IPS-18c (cell line): ENCODE measurements around the gene FADS2.
A peak's percentile ranks its signal among the peaks of the same experiment; 100 is the strongest.

Experiments used
- H3K4me3 ChIP-seq: 2 replicates; pipeline ENCODE4 v1.7.0; 2013; ENCODE audit warnings: low read depth, mild to moderate bottlenecking, low read length, moderate library complexity; ENCODE audit not compliant: insufficient read depth
- H3K9me3 ChIP-seq: one replicate; pipeline ENCODE4 v1.6.1; 2013; ENCODE audit warnings: mild to moderate bottlenecking, low read length, moderate library complexity; ENCODE audit not compliant: control insufficient read depth, insufficient read depth

Gene FADS2

DNA sequence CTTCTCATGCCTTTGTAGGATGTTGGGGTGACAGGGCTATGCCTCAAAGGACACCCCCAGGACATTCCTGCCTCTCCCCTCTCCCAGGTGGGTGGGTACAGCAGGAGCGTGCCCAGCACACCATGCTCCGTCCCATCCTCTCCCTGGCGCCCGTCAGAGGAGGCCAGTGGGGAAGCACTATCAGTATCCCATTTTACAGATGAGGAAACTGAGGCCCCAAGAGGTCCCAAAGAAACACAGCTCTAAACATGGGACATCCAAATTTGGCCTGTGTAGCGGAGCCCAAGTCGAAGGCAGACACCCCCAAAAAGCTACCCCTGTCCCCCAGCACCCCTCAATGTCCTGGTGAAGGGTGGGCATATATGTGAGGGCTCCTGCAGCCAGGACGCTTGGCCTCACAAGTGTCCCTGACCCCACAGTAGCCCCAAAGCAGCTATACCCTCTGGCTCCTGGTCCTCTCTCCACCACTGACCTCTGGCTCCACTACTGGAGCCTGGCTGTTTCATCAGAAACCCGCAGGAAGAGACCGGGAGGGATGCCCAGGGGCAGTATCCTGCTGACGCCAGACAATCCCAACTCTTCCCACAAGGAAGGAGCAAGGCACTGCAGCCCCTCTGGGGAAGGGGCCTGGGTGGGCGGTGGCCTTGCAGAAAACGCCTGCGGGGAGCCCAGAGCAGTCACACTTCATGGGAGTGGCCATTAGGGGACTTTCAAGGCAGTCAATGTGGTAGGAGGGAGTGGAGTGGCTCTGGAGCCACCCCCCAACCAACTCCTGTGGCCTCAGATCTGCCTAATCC is 57.9 kb downstream of the FADS2 start:
- no peaks in the 10 kb centered on the region for H3K9me3 ChIP-seq
- no peak overlapping the region for H3K4me3 ChIP-seq

- no peaks in the 10 kb centered on the region for H3K9me3 ChIP-seq
These were observed 58.5 kb downstream of the FADS2 start for GRCh38 chr11:61886643-61887042.

DNA sequence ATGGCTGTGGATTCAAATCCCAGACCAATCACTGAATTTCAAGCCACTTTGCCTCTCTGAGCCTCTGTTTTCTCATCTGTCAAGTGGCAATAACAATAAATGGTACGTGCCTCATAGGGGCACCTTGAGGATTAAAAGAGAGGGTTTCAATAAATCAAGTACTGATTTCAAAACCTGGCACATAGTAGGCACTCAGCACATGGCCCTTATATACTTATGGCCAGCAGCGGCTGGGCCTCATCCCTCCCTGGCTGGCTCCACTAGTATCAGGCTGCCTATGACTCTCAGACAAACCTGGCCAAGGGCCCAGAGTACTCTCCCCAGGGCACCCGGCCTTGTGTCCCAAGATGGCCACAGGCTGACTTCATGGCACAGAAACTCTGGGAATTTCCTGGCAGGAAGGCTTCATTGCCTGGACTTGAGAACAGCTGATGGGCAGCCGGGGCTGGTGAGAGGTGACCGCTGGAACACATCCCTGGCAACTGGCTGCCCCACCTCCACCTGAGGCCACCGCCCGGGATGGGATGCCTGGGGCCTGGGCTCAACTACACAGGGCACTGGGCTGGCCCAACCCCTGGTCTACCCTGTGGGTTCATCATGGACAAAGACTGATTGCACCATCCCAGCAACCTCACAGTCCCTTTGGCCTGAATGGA is 59.9 kb downstream of the FADS2 start:
- H3K9me3 ChIP-seq, result no peaks in the 10 kb centered on the region

More at GRCh38 chr11:61886643-61887042, 58.5 kb downstream of the FADS2 start:
- H3K4me3 ChIP-seq, result no peak overlapping the region

DNA sequence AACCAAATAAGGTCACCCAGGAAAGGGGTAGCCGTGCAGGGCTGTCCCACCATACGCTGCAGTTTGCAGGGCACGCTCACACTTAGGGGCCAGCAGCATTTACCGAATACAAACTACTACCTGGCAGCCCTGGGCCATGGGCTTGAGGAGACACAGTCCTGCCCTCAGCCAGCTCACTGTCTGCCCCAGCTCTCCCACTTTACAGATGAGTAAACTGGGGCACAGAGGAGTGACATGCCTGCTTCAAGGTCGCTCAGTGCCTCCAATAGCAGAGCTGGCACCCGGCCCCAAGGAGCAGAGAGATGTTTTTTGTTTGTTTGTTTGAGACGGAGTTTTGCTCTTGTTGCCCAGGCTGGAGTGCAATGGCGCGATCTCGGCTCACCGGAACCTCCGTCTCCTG is 60.5 kb downstream of the FADS2 start:
- no peaks in the 10 kb centered on the region for H3K9me3 ChIP-seq
- no peak overlapping the region for H3K4me3 ChIP-seq

More for the DNA sequence above, 59.9 kb downstream of the FADS2 start:
- no peak overlapping the region for H3K4me3 ChIP-seq

DNA sequence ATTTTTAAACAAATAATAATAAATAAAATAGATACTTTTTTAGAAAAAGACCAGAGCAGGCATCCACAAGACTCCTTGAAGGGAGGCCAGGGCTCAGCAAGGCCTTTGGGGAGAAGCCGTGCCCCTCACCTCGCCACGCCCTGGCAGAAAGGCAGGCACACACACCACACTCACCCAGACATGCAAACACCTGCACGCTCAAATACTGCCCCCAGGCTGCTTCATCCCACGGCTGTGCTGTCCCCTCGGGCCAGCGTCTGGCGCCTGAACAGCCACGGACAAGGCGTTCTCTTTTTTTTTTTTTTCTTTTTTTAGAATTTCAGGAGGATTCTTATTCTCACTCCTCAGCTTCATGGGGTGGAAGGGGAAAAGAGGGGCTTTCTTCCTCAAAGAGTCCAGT is 61.7 kb downstream of the FADS2 start:
- no peaks in the 10 kb centered on the region for H3K9me3 ChIP-seq
- peak overlapping the region; percentile 78; the same call in 1 of the 2 replicates for H3K4me3 ChIP-seq

DNA sequence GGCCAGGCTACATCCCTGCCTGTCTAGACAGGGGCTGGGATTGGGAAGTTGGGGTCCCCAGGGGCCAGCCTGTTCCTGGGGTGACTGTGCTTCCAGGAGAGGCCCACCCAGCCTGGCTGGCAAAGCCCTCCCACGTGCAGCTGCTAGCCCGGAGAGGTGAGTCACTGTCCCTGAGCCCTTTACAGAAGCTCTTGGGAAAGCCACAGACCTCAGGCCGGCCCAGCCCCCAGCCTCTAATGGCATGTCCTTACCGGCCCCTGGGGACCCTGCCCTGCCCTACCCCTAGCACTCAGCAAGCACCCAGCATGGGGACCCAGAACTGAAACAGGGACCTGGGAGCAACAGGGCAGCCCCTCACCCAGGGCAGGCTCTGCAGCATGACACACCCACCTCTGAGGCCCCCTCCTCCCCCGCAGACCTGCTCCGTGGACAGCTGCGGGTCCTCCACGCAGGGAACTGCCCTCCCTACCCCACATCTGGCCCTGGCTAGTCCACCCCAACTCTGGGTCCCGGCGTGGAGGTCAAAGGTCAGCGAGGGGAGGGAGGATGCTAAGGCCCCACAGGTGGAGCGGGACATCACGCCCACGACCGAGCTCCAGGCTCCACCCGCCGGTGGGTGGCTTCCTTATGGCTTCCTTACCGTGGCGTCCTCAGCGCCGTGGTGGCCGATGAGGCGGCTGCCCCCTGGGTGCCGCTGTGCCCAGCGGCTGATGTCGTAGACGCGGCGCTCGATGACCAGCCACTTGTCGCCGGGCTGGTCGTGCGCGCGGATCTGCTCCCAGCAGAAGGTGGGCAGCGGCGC is 62.6 kb downstream of the FADS2 start:
- no peaks in the 10 kb centered on the region for H3K9me3 ChIP-seq
- H3K4me3 ChIP-seq, result peak overlapping the region; percentile 78

DNA sequence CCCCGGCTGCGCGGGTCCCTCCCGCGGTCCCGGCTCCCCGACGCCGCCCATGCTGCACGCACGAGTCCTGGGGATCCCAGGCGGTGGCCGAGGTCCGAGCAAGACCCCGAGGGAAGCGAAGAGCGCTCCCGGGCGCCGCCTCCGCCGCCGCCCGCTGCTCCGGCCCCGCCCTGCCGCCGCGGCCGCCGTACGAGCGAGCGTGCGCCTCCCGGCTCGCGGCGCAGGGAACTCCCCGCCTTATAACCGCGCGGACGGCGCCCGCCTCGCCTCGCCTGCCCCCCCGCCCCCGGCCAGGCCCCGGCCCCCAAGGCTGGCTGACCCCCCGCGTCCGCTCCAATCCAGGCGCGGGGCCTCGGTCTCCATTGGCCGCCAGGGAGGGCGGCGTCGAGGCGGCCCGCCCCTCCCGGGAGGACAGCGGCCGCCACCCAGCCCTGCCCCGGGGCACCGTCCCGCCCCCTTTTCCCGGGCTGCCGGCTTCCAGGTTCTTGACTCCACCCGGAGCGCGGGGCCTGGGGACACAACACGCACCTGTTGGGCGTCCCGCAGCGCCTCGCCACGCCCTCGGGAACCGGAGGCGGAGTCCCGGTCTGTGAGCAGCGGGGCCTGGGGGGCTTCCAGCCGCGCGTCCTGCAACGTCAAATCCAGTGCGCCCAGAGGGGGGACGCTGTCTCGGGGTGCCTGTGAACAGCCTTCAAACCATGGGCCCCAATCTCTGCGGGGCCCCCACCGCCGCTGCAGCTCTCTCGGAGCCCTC is 63.4 kb downstream of the FADS2 start, which contains the start of gene FADS3:
TSS of gene FADS3 (minus strand) at position 215 of the 754 bp plus-strand sequence. CDS start at position 51, 164 bp downstream.
- Histone ChIP-seq H3K9me3 (no peaks in the 10 kb centered on the region), H3K4me3 (peak within 1 kb of the TSS; percentile 78)

DNA sequence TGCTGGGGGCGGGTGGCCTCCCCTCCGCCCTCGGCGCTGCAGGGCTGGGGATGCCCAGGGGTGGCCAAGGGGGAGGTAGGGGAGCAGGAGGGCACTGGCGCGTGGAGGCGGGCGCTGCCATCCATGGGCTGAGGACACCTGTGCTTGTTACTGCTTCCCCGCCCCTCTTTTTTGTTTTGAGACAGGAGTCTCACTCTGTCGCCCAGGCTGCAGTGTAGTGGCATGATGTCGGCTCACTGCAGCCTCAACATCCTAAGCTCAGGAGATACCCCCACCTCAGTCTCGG is 63.9 kb downstream of the FADS2 start:
- H3K4me3 ChIP-seq, result peak overlapping the region; percentile 63
- no peaks in the 10 kb centered on the region for H3K9me3 ChIP-seq

GRCh38 chr11:61893981-61894380 is 65.9 kb downstream of the FADS2 start:
- Histone ChIP-seq H3K9me3 (no peaks in the 10 kb centered on the region), H3K4me3 (no peak overlapping the region)

DNA sequence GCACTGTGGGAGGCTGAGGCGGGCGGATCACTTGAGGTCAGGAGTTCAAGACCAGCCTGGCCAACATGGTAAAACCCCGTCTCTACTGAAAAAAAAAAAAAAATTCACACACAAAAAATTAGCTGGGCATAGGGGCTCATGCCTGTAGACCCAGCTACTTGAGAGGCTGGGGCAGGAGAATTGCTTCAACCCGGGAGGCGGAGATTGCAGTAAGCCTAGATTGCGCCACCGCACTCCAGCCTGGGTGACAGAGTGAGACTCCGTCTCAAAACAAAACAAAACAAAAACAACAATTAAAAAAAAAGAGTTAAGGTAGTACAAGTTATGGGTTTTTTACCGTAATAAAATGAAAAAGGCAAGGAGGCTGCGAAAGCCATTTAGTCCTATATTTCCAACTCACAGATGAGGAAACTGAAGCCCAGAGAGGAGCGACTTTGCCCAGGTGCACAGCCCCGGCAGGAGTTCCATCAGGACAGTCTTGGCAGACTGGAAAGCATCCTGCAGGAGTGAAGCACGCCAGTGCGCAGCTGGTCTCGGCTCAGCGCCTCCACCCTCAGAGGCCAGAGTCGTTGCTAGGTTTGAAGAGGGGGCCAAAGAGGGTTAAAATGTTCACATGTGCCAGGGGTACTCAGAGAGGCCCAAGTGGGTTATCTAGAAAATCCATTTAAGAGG is 67.1 kb downstream of the FADS2 start:
- H3K4me3 ChIP-seq, result no peak overlapping the region
- H3K9me3 ChIP-seq, result no peaks in the 10 kb centered on the region

- Histone ChIP-seq H3K4me3 (no peak overlapping the region), H3K9me3 (no peaks in the 10 kb centered on the region)
These were observed 67.6 kb downstream of the FADS2 start for GRCh38 chr11:61895718-61896059.

GRCh38 chr11:61896665-61897386 is 68.7 kb downstream of the FADS2 start:
- Histone ChIP-seq H3K4me3 (no peak overlapping the region), H3K9me3 (no peaks in the 10 kb centered on the region)

DNA sequence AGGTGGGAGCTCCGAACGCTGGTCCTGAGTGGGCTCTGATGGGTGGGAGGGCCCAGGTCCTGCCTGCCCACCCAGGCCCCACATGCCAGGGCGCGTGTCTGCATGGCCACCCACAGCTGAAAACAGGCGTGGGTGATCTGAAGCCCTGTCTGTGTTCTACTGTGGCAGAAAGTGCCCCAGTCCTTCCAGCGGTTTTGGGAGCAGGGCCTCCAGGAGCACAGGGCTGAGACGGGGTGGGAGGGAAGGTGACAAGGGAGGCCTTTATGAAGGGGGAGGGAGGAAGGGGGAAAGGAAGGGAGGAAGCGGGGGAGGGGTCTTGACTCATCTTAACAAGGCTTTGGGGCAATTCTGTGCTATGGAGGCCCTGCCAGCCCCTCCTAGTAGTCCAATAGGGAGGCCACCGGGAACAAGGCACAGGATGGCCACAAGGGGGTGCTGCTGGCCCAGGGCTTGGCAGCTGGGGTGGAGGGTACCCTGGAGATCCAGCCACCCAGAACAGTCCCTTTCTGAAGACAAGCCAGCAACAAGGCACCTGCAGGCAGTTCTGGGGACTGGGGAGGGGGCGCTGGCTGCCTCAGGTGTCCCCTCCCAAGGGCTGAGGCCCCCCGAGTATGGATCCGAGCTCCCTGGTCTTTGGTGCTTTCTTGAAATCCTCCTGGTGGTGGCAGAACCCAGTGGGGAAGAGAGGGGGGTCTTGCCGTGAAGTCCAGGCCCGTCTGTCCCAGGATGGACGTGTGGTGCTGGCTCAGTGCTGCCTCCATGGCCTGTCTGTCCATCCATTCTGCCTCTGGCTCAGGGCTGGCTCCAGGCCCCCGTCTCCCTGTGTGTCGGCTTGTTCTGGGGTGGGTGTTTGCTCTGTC is 69.5 kb downstream of the FADS2 start:
- Histone ChIP-seq H3K9me3 (no peaks in the 10 kb centered on the region), H3K4me3 (no peak overlapping the region)

- H3K4me3 ChIP-seq, result no peak overlapping the region
- no peaks in the 10 kb centered on the region for H3K9me3 ChIP-seq
These were observed 70.1 kb downstream of the FADS2 start for GRCh38 chr11:61898247-61898582.

DNA sequence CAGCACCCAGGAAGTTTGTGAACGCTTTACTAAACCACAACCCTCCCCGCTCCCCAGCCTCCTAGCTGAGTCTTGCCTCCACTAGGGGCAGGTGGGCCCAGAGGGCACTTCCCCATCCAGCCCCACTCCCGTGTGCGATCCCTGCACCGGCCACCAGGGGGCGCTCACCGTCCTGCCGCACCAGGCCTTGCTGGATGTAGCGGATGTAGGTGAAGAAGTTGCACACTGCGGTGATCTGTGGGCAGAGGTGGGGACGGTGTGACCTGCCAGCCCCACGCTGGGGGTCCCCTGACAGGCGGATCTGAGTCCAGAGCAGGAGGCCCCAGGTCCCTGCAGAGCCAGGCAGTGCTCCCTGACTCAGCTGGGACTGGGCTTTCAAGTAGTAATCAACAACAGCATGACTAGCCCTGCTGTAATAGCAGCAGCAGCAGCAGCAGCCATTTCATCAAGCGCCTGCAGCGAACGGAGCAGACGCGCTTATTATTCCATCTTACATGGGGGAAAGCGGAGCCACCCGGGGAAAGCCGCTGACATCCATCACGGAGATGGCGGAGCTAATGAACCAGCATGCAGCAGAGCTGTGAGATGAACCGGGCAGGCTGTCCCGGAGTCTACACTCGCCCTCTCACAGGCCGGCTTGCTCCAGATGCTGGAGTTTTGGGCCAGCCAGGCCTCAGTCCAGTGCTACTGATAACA is 71.2 kb downstream of the FADS2 start:
- Histone ChIP-seq H3K9me3 (no peaks in the 10 kb centered on the region), H3K4me3 (no peak overlapping the region)
